ENCODE results near the gene GRM1.

The GRM1 gene

GRCh38 chr6:146273490-146273889, 244.6 kb downstream of the GRM1 start:
- DNase-seq (ENCODE audit: low spot score): no peak

- DNase-seq (ENCODE audit: low spot score): no peak
Measured at GRCh38 chr6:146277142-146277541, 248.3 kb downstream of the GRM1 start.

- no peak for DNase-seq (ENCODE audit: low spot score)
Measured at GRCh38 chr6:146281651-146282362, 252.9 kb downstream of the GRM1 start.

- DNase-seq (ENCODE audit: low spot score): peak; percentile 50
Measured at GRCh38 chr6:146282837-146283236, 254.0 kb downstream of the GRM1 start.

DNA sequence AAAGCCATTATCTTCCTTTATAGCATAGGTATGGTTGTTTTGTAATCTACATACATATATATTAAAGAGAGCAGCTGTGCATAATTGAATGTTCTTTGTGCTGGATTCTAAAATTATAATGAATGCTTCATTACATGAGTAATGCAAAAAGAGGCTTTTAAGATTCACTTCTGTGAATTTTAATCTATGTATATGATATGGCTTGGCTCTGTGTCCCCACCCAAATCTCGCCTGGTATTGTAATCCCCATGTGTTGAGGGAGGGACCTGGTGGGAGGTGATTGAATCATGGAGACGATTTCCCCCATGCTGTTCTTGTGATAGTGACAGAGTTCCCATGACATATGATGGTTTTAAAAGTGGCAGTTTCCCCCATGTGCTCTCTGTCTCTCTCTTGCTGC, 255.4 kb downstream of the GRM1 start:
- DNase-seq (ENCODE audit: low spot score): no peak

GRCh38 chr6:146286961-146287360, 258.1 kb downstream of the GRM1 start:
- DNase-seq (ENCODE audit: low spot score): no peak

GRCh38 chr6:146287691-146288369, 259.0 kb downstream of the GRM1 start:
- no peak for DNase-seq (ENCODE audit: low spot score)

DNA sequence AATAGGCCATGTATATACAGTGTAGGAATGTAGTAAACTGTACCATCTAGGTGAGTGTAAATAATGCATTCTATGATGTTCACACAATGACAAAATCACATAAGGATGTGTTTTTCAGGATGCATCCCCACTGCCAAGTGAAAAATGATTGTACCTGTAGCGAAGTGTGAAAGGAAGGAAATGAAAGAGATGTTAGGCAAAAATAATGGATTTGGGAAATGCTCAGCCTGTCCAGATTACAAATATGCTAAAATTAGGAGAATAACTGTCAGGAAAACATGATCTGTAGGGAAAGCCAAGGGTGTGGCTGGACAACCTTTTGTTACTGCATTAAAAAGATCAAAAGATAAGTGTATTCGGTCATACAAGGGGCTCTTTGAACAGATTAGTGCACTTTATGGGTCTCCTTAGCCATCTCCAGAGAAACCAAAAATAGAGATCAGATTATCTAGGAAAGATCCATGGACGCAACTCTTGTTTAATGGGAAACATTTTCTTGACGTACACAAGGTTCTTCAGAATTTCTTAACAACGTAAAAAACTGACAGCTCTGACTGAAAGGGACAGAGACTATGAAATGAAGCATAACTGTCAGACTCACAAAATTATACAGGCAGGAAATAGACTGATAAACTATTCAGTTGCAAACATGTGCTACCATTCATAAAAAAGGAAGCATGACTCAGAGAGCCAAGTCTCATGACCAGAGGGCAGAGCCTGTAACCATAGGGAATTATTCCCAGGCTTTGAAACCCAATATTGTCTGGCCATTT, 261.1 kb downstream of the GRM1 start:
- DNase-seq (ENCODE audit: low spot score): no peak

DNA sequence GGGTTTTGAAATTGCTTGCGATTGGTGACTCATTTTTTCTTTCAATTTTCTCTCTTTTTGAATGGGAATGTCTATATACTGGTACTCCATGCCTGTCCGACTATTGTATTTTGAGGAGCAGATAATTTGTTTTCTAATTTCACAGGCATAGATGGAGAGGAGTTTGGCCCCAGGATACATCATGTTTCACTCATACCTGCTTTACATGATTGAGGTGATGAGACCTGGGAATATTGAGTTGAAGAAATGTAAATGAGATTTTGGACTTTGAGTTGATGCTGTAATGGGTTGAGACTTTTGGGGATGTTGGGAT, 261.7 kb downstream of the GRM1 start:
- no peak for DNase-seq (ENCODE audit: low spot score)

- DNase-seq (ENCODE audit: low spot score): no peak
Measured at GRCh38 chr6:146292506-146292905, 263.6 kb downstream of the GRM1 start.

- no peak for DNase-seq (ENCODE audit: low spot score)
Measured at GRCh38 chr6:146295695-146296094, 266.8 kb downstream of the GRM1 start.

DNA sequence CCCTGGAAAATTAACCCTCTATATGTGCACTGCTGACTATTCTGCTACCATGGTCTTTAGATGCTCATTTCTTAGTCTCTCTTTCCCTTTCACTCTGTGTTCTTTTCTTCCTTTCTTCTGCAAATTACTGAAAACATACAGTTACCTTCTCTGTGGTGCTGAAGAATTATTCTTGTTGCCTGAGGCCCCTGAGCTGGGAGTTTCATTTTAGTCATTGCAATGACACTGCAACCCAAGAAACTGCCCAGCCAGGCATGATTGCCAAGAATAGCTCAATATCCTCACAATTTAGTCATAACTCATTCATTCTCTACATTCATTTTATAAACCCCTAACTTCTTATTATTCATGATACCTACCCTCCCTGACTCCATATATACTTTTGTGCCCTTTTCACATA, 269.0 kb downstream of the GRM1 start:
- DNase-seq (ENCODE audit: low spot score): no peak

DNA sequence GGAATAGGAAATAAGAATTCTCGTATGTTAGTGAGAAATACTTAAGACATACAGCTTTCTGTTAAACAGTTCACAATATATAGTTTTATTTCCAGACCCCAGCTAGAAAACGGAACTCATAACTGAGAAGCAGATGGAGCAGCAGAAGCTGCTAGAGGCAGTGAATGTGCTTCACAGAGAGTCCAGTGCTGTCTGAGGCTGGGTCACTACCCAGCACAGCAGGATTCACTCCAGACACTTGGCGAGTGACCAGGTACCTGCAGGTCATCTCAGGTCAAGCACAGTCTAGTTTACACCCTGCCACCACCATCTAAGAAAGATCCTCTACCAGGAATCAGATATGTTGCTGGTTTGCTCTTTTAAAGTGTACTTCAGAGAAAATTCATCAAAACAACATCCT, 271.7 kb downstream of the GRM1 start:
- peak; percentile 89 for DNase-seq (ENCODE audit: low spot score)

- no peak for DNase-seq (ENCODE audit: low spot score)
Measured at GRCh38 chr6:146301764-146302163, 272.9 kb downstream of the GRM1 start.

DNA sequence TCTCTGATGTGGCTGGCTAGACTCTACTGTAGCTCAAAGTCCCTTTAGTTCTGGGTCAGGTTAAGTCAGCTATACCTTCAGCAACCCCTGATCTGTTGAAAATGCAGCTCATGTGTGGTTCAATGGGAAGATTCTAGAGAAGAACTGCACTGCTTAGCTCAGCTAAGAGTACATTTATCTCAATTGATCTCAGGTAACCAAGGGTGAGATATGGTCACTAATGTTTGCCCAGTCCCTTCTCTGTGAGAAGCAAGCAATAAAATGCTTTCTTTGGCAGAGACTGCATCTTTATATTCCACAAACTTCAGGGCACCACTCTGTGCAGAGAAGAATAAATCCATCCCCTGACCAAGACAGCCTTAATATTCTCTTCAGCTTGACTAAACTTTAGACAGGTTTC, 274.1 kb downstream of the GRM1 start:
- no peak for DNase-seq (ENCODE audit: low spot score)

DNA sequence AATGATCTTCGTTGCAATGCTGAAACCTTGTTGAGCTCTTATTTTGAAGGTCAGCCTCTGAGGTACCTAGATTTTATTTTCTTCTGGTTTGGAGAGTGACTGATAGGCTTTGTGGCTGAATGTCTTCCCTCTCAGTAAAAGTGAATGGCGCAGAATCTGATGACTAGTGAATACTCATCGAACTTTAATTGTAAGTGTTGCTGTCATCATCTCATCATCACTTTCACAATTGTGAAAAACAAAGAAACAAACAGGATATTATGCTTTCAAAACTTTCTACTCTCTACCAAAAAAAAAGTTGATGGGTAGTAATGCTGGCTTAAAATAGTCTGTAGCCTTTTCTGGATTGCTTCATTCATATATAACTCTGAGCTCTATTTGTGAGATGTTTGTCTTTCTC, 275.3 kb downstream of the GRM1 start:
- DNase-seq (ENCODE audit: low spot score): no peak

DNA sequence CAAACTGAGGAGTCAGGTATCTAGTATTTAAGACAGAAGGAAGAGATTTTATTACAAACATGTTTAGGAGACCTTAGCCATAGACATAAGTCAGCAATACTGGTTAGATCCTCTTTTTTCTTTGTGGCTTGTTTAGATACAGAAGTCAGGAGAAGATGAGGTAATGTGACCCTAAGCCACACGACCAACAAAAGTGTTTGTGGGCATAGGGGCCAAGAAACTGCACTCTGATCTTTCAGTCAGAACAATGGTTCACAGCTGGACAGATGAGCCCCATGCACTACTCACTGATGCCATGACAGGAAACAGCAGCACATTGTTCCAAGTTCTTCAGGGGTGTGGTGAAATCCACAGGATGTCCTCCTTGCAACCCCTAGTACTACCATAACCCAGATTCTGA, 276.2 kb downstream of the GRM1 start:
- DNase-seq (ENCODE audit: low spot score): no peak

GRCh38 chr6:146305951-146306350, 277.1 kb downstream of the GRM1 start:
- no peak for DNase-seq (ENCODE audit: low spot score)

GRCh38 chr6:146310628-146311027, 281.8 kb downstream of the GRM1 start:
- DNase-seq (ENCODE audit: low spot score): no peak

DNA sequence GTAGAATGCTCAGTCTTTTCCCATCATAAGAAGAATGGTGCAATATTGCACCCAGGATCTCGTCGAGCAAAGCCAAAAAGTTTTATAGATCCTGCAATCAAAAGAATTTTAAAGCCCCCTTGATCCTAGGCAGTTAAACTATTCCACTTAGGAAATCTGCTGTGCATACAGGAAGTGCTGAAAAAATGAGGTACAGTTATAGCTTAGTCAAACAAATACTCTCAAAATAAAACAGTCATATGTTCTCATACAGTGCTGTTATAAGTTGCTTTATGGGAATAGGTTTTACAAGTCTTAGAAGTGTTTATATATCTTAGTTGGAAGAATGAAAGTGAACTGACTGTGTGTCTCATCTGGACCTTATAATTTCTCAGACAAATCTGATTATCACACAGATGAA, 282.2 kb downstream of the GRM1 start:
- DNase-seq (ENCODE audit: low spot score): no peak

- DNase-seq (ENCODE audit: low spot score): no peak
Measured at GRCh38 chr6:146312608-146313007, 283.7 kb downstream of the GRM1 start.

DNA sequence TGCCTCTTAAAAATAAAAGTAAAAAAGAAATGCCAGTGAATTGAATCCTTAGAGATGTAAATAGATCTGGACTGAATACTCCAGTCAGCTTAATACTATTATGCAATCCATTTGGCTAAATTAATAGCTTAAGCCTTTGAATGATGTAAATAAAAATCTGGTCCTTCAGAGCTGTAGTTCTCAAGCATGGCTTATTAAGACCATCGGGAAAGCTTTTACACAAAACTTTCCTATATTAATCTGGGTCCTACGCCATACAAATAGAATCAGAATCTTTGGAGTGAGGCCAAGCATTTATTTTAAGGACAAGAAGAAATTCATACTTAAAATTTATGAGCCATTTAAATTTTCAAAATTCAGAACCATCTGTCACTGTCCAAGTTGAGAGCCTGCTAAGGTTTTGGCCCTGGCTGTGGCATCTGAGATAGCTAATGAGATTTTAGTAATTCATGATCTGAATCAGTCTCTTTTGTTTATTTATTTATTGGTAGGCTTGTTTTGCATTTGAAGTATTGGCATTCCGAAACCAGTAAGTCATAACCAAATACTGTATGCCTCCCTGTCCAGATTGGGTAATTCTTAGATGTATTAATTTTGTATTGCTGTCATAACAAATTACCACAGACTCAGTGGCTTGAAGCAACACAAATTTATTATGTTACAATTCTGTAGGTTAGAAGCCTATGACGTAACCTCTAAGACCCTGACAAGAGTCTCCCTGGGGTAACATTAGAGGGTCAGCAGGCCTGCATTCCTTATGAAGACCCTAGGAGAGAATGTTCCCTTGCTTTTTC, 286.7 kb downstream of the GRM1 start:
- DNase-seq (ENCODE audit: low spot score): peak; percentile 49

DNA sequence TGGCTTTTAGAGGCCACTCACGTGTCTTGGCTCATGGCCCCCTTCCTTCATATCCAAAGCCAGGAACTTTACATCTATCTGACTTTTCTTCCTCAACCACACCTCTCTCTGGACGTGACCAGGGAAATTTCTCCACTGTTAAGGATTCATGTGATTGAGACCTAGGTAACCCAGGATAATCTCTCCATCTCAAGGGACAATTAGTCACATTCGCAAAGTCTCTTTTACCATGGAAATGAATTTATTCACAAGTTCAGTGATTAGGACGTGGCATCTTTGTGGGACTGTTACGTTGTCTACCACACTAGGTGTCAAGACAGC, 287.3 kb downstream of the GRM1 start:
- no peak for DNase-seq (ENCODE audit: low spot score)
